Measurements from ENCODE around the gene SMLR1.

SMLR1 gene

GRCh38 chr6:130853555-130854183 lies 26.5 kb downstream of the SMLR1 start:
- no peak for DNase-seq

GRCh38 chr6:130858054-130858453 lies 30.8 kb downstream of the SMLR1 start:
- DNase-seq, result no peak

GRCh38 chr6:130858498-130859160 lies 31.4 kb downstream of the SMLR1 start:
- DNase-seq, result no peak

GRCh38 chr6:130859161-130859867 lies 32.1 kb downstream of the SMLR1 start:
- no peak for DNase-seq

- no peak for DNase-seq
These were observed 35.2 kb downstream of the SMLR1 start for GRCh38 chr6:130862370-130862769.

- DNase-seq, result no peak
These were observed 36.4 kb downstream of the SMLR1 start for GRCh38 chr6:130863415-130864230.

GRCh38 chr6:130864344-130864743 lies 37.1 kb downstream of the SMLR1 start:
- DNase-seq, result no peak

GRCh38 chr6:130865793-130866192 lies 38.6 kb downstream of the SMLR1 start:
- no peak for DNase-seq

- DNase-seq, result no peak
These were observed 42.5 kb downstream of the SMLR1 start for GRCh38 chr6:130869681-130870080.

GRCh38 chr6:130870179-130870880 lies 43.1 kb downstream of the SMLR1 start:
- no peak for DNase-seq

- DNase-seq, result peak; percentile 66
These were observed 45.3 kb downstream of the SMLR1 start for GRCh38 chr6:130872250-130873095.

GRCh38 chr6:130873746-130874145 lies 46.5 kb downstream of the SMLR1 start:
- DNase-seq, result no peak

- no peak for DNase-seq
These were observed 52.6 kb downstream of the SMLR1 start for GRCh38 chr6:130879826-130880225.

- DNase-seq, result no peak
These were observed 55.2 kb downstream of the SMLR1 start for GRCh38 chr6:130882370-130882769.

GRCh38 chr6:130885392-130886192 lies 58.4 kb downstream of the SMLR1 start:
- peak; percentile 74 for DNase-seq

Measured in activated T-cell treated with anti-CD3 and anti-CD28 coated beads for 4 hours (primary cell).